HEK293 (cell line): ENCODE measurements around the gene TMX3.

Experiments used
- CTCF ChIA-PET: fragments of 350-600 bp; formaldehyde crosslinking; extraction: SDS; loops from one replicate; lab custom pipeline; 2021; ENCODE audit warnings: antibody characterized with exemption; lab: Yijun Ruan, JAX
- POLR2A ChIA-PET: fragments of 300-600 bp; formaldehyde crosslinking; extraction: SDS; loops from one replicate; lab custom pipeline; 2020; ENCODE audit warnings: antibody characterized with exemption, inconsistent platforms; lab: Yijun Ruan, JAX
- H3K27ac ChIP-seq: fragments of 200-500 bp; sonication (Bioruptor generic); 2 replicates; pipeline ENCODE4 v1.5.1; 2014; ENCODE audit warnings: low read depth, low read length, control low read depth, inconsistent platforms; ENCODE audit errors: extremely low read depth
- H3K36me3 ChIP-seq, 2 experiments: fragments of 200-500 bp in 1 of 2; sonication (Bioruptor generic) in 1 of 2; 1 replicate in 1 of 2; 2 replicates in 1 of 2; pipeline ENCODE4 v1.5.1; 2014 to 2017; ENCODE audit warnings: inconsistent platforms in 2 of 2, low read length in 2 of 2; ENCODE audit not compliant: control insufficient read depth in 2 of 2, insufficient read depth in 1 of 2
- H3K4me1 ChIP-seq: fragments of 200-500 bp; sonication (Bioruptor generic); 2 replicates; pipeline ENCODE4 v1.5.1; 2014; ENCODE audit warnings: mild to moderate bottlenecking, low read length, inconsistent platforms; ENCODE audit not compliant: control insufficient read depth, insufficient read depth
- H3K4me3 ChIP-seq: 2 replicates; pipeline ENCODE4 v1.5.1; 2011; ENCODE audit warnings: low read depth, mild to moderate bottlenecking, control low read depth, low read length, moderate library complexity
- H3K9me3 ChIP-seq: fragments of 200-500 bp; sonication (Bioruptor generic); 2 replicates; pipeline ENCODE4 v1.5.1; 2014; ENCODE audit warnings: low read depth, low read length, inconsistent platforms; ENCODE audit not compliant: control insufficient read depth, insufficient read depth
- BCL11A ChIP-seq: fragments of 450-650 bp; formaldehyde crosslinking; IDR thresholded peaks from 2 replicates; pipeline ENCODE4 v1.5.1; 2016; ENCODE audit warnings: low read depth, missing biosample characterization, missing genetic modification characterization
- BCL11B ChIP-seq: fragments of 450-650 bp; formaldehyde crosslinking; IDR thresholded peaks from 2 replicates; pipeline ENCODE4 v1.5.1; 2016; ENCODE audit warnings: low read depth, missing biosample characterization, missing genetic modification characterization
- FEZF1 ChIP-seq: fragments of 450-650 bp; formaldehyde crosslinking; IDR thresholded peaks from 2 replicates; pipeline ENCODE4 v1.5.1; 2016; ENCODE audit warnings: missing biosample characterization, missing genetic modification characterization
- GLIS1 ChIP-seq: fragments of 450-650 bp; formaldehyde crosslinking; IDR thresholded peaks from 2 replicates; pipeline ENCODE4 v1.5.1; 2016; ENCODE audit warnings: missing biosample characterization, missing genetic modification characterization
- KLF9 ChIP-seq: fragments of 450-650 bp; formaldehyde crosslinking; IDR thresholded peaks from 2 replicates; pipeline ENCODE4 v1.5.1; 2016; ENCODE audit warnings: missing biosample characterization, missing genetic modification characterization, low read depth
- MYNN ChIP-seq: fragments of 450-650 bp; formaldehyde crosslinking; IDR thresholded peaks from 2 replicates; pipeline ENCODE4 v1.5.1; 2016; ENCODE audit warnings: missing biosample characterization, missing genetic modification characterization, borderline replicate concordance
- OSR2 ChIP-seq: fragments of 450-650 bp; formaldehyde crosslinking; IDR thresholded peaks from 2 replicates; pipeline ENCODE4 v1.5.1; 2016; ENCODE audit warnings: missing biosample characterization, missing genetic modification characterization
- OVOL3 ChIP-seq: fragments of 450-650 bp; formaldehyde crosslinking; IDR thresholded peaks from 2 replicates; pipeline ENCODE4 v1.5.1; 2016; ENCODE audit warnings: missing biosample characterization, missing genetic modification characterization
- PATZ1 ChIP-seq: fragments of 450-650 bp; formaldehyde crosslinking; IDR thresholded peaks from 2 replicates; pipeline ENCODE4 v1.5.1; 2016; ENCODE audit warnings: missing biosample characterization, missing genetic modification characterization
- SP2 ChIP-seq: fragments of 450-650 bp; formaldehyde crosslinking; IDR thresholded peaks from 2 replicates; pipeline ENCODE4 v1.5.1; 2016; ENCODE audit warnings: missing biosample characterization, missing genetic modification characterization
- SP7 ChIP-seq: fragments of 450-650 bp; formaldehyde crosslinking; IDR thresholded peaks from 2 replicates; pipeline ENCODE4 v1.5.1; 2016; ENCODE audit warnings: missing biosample characterization, missing genetic modification characterization
- ZBTB17 ChIP-seq: fragments of 450-650 bp; formaldehyde crosslinking; IDR thresholded peaks from 2 replicates; pipeline ENCODE4 v1.5.1; 2016; ENCODE audit warnings: missing biosample characterization, missing genetic modification characterization
- ZBTB8A ChIP-seq: fragments of 450-650 bp; formaldehyde crosslinking; IDR thresholded peaks from 2 replicates; pipeline ENCODE4 v1.5.1; 2016; ENCODE audit warnings: missing biosample characterization, missing genetic modification characterization
- ZEB2 ChIP-seq: fragments of 450-650 bp; formaldehyde crosslinking; IDR thresholded peaks from 2 replicates; pipeline ENCODE4 v1.5.1; 2016; ENCODE audit warnings: missing biosample characterization, missing genetic modification characterization
- ZFHX2 ChIP-seq: fragments of 450-650 bp; formaldehyde crosslinking; conservative IDR thresholded peaks from 2 replicates; pipeline ENCODE4 v1.5.1; 2016; ENCODE audit warnings: missing biosample characterization, missing genetic modification characterization
- ZFP3 ChIP-seq: fragments of 450-650 bp; formaldehyde crosslinking; IDR thresholded peaks from 2 replicates; pipeline ENCODE4 v1.5.1; 2016; ENCODE audit warnings: low read depth, missing biosample characterization, missing genetic modification characterization
- ZIC2 ChIP-seq: fragments of 450-650 bp; formaldehyde crosslinking; IDR thresholded peaks from 2 replicates; pipeline ENCODE4 v1.5.1; 2016; ENCODE audit warnings: missing biosample characterization, missing genetic modification characterization
- ZNF10 ChIP-seq: fragments of 450-650 bp; formaldehyde crosslinking; IDR thresholded peaks from 2 replicates; pipeline ENCODE4 v1.5.1; 2017; ENCODE audit warnings: missing biosample characterization, missing genetic modification characterization
- ZNF169 ChIP-seq: fragments of 450-650 bp; formaldehyde crosslinking; IDR thresholded peaks from 2 replicates; pipeline ENCODE4 v1.5.1; 2016; ENCODE audit warnings: missing biosample characterization, missing genetic modification characterization
- ZNF19 ChIP-seq: fragments of 450-650 bp; formaldehyde crosslinking; IDR thresholded peaks from 2 replicates; pipeline ENCODE4; 2016; ENCODE audit warnings: missing biosample characterization, missing genetic modification characterization, low read depth
- ZNF202 ChIP-seq: fragments of 450-650 bp; formaldehyde crosslinking; IDR thresholded peaks from 2 replicates; pipeline ENCODE4 v1.5.1; 2016; ENCODE audit warnings: missing biosample characterization, missing genetic modification characterization, borderline replicate concordance
- ZNF433 ChIP-seq: fragments of 450-650 bp; formaldehyde crosslinking; IDR thresholded peaks from 2 replicates; pipeline ENCODE4 v1.5.1; 2016; ENCODE audit warnings: missing biosample characterization, missing genetic modification characterization, low read depth
- ZNF561 ChIP-seq: fragments of 450-650 bp; IDR thresholded peaks from 2 replicates; pipeline ENCODE4 v1.5.1; 2018; ENCODE audit warnings: missing biosample characterization, missing genetic modification characterization, borderline replicate concordance
- ZNF629 ChIP-seq: fragments of 450-650 bp; formaldehyde crosslinking; IDR thresholded peaks from 2 replicates; pipeline ENCODE4 v1.5.1; 2017; ENCODE audit warnings: missing biosample characterization, missing genetic modification characterization
- ZNF654 ChIP-seq: fragments of 450-650 bp; formaldehyde crosslinking; IDR thresholded peaks from 2 replicates; pipeline ENCODE4 v1.5.1; 2016; ENCODE audit warnings: low read depth, missing biosample characterization, missing genetic modification characterization
- ZNF76 ChIP-seq: fragments of 450-650 bp; formaldehyde crosslinking; IDR thresholded peaks from 2 replicates; pipeline ENCODE4; 2016; ENCODE audit warnings: low read depth, missing biosample characterization, missing genetic modification characterization, borderline replicate concordance
- ZNF777 ChIP-seq: fragments of 450-650 bp; formaldehyde crosslinking; IDR thresholded peaks from 2 replicates; pipeline ENCODE4 v1.5.1; 2017; ENCODE audit warnings: missing biosample characterization, missing genetic modification characterization, borderline replicate concordance
- ZXDB ChIP-seq: fragments of 450-650 bp; formaldehyde crosslinking; IDR thresholded peaks from 2 replicates; pipeline ENCODE4 v1.5.1; 2016; ENCODE audit warnings: missing biosample characterization, missing genetic modification characterization
- TF ChIP-seq, protein P1 (sequence below): fragments of 450-650 bp; formaldehyde crosslinking; optimal IDR thresholded peaks from 2 replicates; pipeline ENCODE3; 2016; ENCODE audit warnings: missing biosample characterization, mild to moderate bottlenecking, missing genetic modification characterization

The TMX3 gene

GRCh38 chr18:68714712-68715496 lies at the start of gene TMX3 (continued):
- peak; percentile 44; the same call in 1 of the 2 replicates for TF ChIP-seq ZXDB
- 0 out of 2 replicates have a peak, but pooled peaks have one; percentile 21 for TF ChIP-seq ZNF561 (tag by site-specific recombination)
- no peak for TF ChIP-seq BCL11B
- peak; percentile 55; the same call in 1 of the 2 replicates for TF ChIP-seq PATZ1 (tag by site-specific recombination)
- 0 out of 2 replicates have a peak, but pooled peaks have one; percentile 27 for TF ChIP-seq SP7
- no peak for TF ChIP-seq ZNF777 (tag by site-specific recombination)
- TF ChIP-seq SP2 (tag by site-specific recombination): peak; percentile 69
- TF ChIP-seq ZFHX2 (tag by site-specific recombination): peak; percentile 41
- peak; percentile 73 for TF ChIP-seq ZEB2 (tag by site-specific recombination)
- TF ChIP-seq, protein P1, sequence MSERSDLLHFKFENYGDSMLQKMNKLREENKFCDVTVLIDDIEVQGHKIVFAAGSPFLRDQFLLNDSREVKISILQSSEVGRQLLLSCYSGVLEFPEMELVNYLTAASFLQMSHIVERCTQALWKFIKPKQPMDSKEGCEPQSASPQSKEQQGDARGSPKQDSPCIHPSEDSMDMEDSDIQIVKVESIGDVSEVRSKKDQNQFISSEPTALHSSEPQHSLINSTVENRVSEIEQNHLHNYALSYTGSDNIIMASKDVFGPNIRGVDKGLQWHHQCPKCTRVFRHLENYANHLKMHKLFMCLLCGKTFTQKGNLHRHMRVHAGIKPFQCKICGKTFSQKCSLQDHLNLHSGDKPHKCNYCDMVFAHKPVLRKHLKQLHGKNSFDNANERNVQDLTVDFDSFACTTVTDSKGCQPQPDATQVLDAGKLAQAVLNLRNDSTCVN: peak; percentile 71
- peak; percentile 34; the same call in 1 of the 2 replicates for TF ChIP-seq ZBTB8A (tag by site-specific recombination)
- peak; percentile 25; the same call in 1 of the 2 replicates for TF ChIP-seq ZIC2 (tag by site-specific recombination)
- TF ChIP-seq ZNF629 (tag by site-specific recombination): 0 out of 2 replicates have a peak, but pooled peaks have one; percentile 26
- TF ChIP-seq OSR2 (tag by site-specific recombination): peak; percentile 56

GRCh38 chr18:68764016-68764415 lies 49.1 kb upstream of the TMX3 start:
- Histone ChIP-seq H3K4me3 (no peak overlapping the region), H3K9me3 (no peaks in the 10 kb centered on the region), H3K36me3 (no peaks in the 10 kb centered on the region), H3K27ac (no peak overlapping the region), H3K4me1 (no peaks in the 10 kb centered on the region)
- POLR2A ChIA-PET: no interaction called here
- CTCF ChIA-PET: no interaction called here
- no peak for TF ChIP-seq ZNF654 (tag by site-specific recombination)
- no peak for TF ChIP-seq ZNF10 (tag by site-specific recombination)
- no peak for TF ChIP-seq FEZF1 (tag by site-specific recombination)
- TF ChIP-seq BCL11A (tag by site-specific recombination): no peak
- no peak for TF ChIP-seq ZIC2 (tag by site-specific recombination)
- no peak for TF ChIP-seq ZNF433 (tag by site-specific recombination)
- TF ChIP-seq ZNF777 (tag by site-specific recombination): no peak
- no peak for TF ChIP-seq ZNF76 (tag by site-specific recombination)
- no peak for TF ChIP-seq ZNF169 (tag by site-specific recombination)
- TF ChIP-seq OVOL3 (tag by site-specific recombination): no peak
- no peak for TF ChIP-seq ZNF19 (tag by site-specific recombination)
- TF ChIP-seq ZNF202 (tag by site-specific recombination): no peak
- TF ChIP-seq KLF9 (tag by site-specific recombination): no peak
- TF ChIP-seq GLIS1 (tag by site-specific recombination): no peak
- no peak for TF ChIP-seq ZFP3 (tag by site-specific recombination)
- no peak for TF ChIP-seq ZBTB17 (tag by site-specific recombination)
- no peak for TF ChIP-seq SP7
- TF ChIP-seq MYNN (tag by site-specific recombination): no peak
